ENCODE results near the gene TMEM11. TPM values are rescaled to one million over a fixed set of nuclear protein-coding genes. Genes with fewer than 3 reads are reported as not detected.

Gene TMEM11, protein sequence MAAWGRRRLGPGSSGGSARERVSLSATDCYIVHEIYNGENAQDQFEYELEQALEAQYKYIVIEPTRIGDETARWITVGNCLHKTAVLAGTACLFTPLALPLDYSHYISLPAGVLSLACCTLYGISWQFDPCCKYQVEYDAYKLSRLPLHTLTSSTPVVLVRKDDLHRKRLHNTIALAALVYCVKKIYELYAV
- 22.9 and 26.1 TPM in 2 replicates for total RNA-seq (2014; rRNA removed; shearing (Covaris generic))

DNA sequence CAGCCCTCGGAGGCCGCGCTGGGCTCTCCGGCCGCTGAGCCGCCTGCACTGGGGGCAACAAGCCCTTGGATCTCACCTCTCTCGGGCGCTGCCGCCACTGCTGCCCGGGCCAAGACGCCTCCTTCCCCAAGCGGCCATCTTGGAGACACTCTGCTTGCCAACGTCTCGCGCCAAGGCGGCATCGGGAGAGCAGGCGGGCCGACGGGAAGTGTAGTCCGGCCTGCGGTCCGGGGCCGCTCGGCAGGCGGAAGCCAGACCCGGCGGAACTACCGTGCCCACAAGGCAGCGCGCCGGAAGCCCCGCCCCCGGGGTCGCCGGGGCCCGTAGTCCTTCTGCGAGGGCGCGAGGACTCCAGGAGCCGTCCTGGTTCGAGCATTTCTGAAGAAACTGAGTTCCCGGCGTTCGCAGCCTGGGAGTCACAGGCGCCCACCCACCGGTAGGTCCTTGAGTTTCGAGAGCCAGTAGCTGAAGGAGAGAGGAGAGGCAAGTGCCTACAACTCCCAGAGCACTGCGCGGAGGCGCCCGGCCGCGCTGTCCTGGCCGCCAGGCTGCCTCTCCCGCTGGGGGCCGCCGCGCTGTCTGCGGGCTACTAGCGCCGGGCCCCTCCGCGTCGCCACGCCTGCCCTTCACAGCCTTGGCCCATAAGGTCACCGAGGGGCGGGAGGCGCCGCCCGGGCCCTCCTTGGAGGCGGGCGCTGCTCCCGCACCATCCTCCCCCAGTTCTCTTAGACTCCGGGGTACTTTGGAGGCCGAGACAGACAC is at the start of gene TMEM11:
TMEM11 (minus strand) TSS at position 147 of the 762 bp plus-strand sequence; CDS start at position 138, 9 bp downstream.
- peak; percentile 90 for DNase-seq (ENCODE audit: low read depth)

DNA sequence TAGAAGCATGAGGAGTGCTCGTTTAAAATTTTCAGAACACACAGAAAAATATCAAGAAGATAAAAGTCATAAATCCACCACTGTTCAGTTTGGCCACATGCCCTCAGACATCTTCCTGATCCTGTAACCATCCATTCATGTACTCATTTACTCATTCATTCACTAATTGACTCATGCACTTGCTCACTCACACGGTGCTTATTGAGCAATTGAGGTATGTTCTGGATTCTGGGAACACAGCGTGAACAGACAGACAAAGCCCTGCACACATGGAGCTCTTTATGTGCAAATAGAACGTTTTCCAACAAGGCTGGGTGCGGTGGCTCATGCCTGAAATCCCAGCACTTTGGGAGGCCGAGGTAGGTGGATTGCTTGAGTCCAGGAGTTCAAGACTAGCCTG is 49.4 kb upstream of the TMEM11 start:
- no peak for DNase-seq (ENCODE audit: low read depth)

DNA sequence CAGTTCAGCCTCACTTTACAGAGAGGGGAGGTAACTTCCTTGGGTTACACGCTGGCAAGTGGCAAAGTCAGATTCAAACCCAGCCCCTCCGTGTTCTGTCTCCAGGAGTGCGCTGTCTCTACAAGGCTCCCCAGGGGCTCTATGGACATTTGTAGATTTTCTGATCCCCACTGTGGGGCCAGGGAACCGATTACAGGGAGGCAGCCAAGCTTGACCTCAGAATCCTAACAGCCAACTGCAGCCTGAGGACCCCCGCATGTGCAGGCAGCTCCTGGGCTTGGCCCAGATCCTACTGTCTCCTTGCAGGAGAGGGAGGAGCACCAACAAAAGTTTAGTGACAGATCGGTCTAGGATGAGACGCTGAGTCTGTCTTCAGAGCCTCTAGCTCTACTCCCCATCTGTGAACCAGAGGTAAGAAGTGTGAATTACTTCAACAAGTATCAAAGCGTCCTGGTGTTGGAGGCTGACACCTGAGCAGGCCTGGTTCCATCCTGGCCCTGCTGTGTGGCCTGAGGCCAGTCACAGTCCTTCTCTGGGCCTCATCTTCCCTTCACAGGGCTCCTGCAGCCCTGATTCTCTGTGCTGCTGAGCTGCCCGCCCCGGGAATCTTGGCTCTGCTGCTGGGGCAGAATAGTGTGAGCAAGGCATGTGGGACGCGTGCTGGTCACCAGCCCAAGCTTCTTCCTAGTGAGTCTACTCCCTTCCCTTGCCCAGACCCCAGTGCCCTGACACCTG is 48.5 kb upstream of the TMEM11 start:
- no peak for DNase-seq (ENCODE audit: low read depth)

DNA sequence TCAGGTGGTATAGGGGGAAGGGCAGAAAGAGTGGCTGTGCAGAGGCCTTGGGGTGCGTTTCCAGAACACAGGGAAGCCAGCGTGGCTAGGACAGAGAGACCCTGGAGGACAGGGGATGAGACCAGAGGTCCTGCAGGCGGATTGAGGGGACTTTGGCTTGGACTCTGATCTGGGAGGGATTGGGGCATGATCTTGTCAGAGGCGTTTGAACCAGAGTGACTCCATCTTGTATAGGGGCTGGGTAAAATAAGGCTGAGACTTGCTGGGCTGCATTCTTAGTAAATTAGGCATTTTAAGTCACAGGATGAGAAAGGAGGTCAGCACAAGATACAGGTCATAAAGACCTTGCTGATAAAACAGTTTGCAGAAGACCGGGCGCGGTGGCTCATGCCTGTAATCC is 44.6 kb upstream of the TMEM11 start:
- DNase-seq (ENCODE audit: low read depth): no peak

DNA sequence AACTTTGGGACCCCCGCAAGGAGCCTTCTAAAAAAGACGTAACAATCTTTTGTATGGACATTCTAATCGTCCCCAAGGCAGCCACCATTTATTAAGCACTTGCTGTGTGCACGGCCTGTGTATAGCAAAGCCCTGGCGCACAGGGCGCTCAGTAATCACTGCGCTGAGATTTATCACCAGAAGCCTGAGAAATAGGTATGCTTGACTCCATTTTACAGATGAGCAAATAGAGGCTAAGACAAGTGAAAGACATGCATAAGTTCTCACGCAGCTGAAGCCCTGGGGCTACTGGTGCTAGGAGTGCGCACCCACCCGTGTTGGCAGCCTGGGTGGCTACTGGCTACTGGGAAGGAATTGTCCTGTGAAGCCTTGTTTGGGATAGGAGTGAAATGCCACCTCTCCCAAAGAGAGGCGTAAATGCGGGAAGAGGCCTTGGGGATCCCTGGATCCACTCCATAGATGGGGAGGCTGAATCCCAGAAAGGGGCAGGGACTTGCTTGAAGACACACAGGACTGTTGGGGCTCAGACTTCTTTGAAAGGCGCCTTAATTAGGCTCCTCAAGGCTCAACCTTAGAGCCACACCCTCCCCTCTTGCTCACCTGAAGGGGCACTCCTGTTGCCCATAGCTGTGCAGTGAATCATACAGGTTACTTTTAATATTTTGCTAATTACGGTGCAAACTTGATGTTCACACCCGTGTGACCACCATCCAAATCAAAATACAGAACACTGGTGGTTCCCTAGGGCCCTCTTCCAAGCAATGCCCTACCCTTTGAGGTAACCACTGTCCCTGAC is 39.9 kb upstream of the TMEM11 start:
- DNase-seq (ENCODE audit: low read depth): no peak

DNA sequence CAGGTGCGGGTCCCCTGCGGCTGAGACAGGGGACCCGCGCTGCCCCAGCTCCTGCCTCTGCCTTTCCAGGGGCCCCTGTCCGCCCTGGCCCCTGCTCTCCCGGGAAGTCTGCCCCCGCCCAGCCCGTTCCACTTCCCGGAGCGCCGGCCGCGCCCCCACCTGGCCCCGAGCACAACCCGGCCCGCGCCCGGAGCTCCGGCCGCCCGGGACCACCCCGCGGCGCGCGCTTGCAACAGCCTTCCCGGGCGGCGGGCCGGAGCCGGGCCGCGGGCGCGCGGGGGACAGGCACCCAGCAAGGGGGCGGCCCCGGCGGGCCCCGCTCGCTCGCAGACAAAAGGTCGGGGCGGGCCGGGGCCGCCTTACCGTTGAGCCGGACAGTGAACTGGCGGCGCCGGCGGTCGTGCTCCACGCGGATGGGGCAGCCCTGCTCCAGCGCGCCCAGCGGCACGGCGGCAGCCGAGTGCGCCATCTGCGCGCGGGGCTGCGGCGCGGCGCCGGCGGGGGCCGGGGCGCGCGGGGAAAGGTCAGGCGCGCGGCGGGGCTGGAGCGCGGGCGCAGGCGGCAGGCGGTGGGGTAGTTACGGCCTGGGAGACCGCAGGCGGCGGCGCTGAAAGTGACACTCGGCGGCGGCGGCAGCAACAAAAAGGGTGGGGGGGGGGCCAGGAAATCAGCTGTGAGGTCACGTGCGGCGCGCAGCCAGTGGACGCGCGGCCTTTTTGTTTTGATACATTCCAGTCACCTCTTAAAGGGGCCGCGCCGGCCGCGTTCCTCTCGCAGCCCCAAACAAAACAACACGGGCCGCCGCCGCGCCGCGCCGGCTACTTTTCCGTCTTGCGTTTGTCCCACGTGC is 39.1 kb upstream of the TMEM11 start, which contains the start of gene NATD1:
NATD1 (minus strand) TSS at position 615 of the 850 bp plus-strand sequence; CDS start at position 469, 146 bp downstream.
- peak; percentile 77 for DNase-seq (ENCODE audit: low read depth)

DNA sequence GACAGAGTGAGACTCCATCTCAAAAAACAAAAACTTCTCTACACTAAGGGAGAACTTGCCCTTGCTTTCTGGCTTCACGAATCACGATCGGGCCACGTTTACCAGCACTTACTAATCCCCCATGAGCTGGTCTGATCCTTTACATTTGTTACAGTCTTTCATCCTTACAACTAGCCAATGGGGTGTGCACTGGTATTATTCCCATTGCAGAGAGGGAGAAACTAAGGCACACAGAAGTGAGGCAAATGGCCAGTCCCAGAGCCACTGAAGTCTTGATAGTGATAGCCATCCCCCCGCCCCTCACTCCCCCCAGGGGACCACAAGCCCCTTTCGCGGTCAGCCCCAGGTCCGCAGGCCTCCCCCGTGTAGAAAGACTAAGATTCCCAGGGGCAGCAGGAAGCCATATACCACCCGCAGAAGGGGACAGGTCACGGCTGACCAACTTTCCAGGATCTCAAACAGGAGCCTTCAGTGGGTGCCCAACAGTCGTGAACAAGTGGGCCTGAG is 38.4 kb upstream of the TMEM11 start:
- DNase-seq (ENCODE audit: low read depth): no peak

DNA sequence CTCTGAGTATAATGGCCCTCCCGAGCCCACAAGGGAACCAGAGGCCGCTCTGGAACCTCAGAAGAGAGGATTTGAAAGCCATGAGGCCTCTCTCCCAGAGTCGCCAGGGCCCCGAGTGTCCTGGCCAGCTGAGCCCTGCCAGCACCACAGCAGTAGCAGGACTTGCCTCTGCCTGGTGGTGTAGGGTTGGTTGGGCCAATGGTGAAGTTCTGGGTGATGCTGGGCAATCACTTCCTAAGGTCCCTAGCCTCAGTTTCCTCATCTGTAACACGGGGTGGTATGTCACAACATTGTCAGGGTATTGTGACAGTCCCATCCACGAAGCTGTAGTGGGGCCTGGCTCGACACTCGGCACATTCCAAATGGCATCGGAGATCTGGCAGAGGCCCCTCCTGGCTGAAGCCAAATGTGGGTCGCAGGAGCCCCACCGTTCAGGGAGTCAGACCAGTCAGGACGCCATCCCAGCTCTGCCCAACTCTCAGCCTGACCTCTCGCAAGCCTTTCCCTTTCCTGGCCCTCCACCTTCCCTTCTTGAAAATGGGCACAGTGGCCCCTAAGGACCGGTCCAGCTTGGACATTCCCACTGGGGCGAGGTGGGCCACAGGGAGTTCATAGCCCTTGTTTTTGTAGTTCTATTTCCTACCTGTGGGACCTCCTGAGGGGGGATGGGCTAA is 37.5 kb upstream of the TMEM11 start:
- no peak for DNase-seq (ENCODE audit: low read depth)

DNA sequence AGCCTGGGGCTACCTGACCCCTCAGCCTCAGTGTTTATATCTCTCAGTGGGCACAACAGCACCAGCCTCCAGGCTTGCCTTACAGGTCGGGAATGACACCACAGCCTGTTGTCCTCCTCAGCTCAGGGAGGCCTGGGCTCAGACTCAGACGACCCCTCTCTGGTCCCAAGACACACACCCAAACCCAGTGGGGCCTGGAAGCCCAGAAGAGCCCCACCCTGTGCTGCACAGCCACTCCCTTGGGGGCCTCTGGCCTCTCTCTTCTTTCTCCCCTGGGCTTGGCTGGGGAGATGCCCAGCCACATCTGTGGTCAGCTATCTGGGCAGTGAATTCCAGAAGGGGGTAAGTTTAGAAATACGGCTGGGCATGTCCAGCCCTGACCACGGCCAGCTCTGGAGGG is 36.9 kb upstream of the TMEM11 start:
- no peak for DNase-seq (ENCODE audit: low read depth)

DNA sequence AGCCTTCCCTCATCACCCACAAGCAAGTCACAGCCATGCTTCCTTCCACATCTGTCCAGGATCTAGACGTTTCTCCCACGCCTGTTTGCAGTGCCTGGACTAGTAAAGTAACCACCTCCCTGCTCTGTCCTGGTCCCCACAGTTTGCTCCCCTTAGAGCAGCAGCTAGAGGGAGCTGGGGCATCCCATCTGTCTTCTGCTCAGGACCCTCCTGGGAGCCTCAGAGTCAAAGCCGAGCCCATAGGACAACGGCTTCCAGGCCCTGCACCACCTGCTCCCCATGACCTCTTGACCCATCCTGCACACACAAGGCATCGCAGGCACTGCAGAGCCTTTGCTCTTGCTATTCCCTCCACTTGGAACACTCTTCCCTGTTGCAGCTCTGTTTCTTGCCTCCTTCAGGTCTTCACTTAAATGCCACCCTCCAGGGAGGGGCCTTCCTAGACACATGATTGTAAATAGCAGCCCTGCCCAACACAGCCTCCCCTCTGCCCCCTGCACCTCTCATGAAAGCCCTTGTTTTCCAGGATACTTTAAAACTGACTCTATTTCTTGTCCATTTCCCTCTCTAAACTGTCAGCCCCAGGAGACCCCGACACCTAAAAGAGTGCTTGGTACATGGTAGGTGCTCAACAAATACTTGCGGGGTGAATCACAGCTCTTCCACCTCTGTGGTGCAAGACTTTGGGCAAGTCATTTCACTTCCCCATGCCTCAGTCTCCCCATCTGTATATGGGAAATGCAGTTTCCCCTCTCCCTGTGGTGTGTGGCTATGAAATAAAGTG is 36.2 kb upstream of the TMEM11 start:
- DNase-seq (ENCODE audit: low read depth): no peak

DNA sequence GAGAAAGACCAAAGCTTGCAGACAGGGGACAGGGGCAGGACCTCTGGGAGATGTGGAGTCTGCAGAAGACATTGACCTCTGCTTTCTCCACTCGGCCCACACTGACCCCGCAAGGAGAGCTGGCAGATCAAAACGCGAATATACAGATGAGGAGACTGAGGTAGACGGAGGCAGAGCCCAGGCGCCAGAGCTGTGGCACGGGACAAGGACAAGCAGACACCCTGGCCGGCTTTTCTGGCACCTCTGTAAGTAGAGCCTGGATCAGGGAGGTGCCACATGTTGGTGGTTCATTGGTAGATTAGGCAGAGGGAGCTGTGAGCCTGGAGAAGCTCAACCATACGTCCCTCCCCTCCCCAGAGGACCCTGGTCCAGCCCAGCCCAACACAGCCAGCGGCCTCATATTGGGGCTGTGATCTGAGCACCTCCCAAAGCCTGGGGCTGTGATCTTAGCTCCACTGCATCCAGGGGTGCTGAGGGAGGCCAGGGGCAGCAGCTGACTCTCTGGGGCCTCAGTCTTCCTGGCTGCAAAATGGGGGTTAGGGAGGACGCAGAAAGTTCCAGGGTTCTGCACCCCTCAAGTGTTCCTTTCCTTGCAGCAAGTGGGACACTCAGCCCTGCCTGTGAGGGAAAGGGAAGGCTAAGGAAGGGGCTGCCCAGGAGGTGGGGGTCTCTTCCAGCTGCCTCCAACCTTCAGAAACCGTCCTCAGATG is 35.3 kb upstream of the TMEM11 start:
- no peak for DNase-seq (ENCODE audit: low read depth)

DNA sequence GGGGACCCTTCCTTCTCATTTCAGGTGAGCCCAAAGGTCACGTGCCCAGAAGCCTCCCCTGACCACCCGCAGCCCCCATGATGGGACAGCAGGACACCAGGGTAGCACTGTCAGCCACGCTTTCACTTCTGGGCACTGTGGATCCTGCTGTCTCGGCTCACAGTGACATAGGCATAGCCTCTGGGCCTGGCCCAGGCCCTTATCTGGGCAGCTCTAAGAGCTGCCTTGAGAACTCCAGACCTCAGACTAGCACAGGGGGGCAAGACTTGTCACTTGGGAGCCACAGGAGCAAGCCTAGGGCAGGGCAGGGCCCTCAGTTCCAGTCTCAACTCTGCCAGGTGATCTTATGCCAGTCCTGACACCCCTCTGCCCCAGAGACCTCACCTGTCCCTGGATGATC is 34.5 kb upstream of the TMEM11 start:
- DNase-seq (ENCODE audit: low read depth): no peak

DNA sequence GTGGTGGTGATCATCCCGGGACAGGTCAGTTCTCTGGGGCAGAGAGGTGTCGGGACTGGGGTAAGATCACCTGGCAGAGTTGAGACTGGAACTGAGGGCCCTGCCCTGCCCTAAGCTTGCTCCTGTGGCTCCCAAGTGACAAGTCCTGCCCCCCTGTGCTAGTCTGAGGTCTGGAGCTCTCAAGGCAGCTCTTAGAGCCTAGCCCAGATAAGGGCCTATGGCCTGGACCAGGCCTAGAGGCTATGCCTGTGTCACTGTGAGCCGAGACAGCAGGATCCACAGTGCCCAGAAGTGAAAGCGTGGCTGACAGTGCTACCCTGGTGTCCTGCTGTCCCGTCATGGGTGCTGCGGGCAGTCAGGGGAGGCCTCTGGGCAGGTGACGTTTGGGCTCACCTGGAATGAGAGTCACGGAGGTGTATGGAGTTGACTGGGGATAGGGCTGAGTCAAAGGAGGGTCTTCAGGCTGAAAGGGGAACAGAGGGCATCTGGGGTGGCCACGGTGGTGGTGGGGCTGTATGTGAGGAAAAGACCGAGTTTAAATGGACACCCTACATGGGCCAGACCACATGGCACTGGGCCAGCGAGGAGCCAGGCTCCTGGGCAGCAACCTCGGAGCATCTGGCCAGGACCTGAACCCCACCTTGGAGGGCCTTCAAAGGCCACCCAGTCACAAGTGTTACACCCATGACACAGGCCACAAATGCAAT is 33.7 kb upstream of the TMEM11 start:
- DNase-seq (ENCODE audit: low read depth): no peak

DNA sequence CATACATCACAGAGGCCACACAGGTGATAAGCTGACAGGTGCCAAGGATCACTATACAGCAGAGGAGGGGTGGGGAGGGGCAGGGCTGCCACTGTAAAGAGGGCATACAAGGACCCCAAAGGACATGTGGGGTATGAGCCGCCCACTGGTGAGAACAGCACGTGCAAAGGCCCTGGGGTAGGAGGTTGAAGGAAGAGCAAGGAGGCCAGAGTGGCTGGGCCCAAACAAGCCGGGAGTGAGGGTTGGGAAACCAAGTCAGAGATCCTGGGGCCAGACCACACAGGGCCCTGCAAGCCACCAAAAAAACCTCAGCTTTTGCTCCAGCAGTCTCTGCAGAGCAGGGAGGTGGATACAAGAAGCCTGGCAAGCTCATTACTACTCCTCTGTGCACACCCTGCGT is 32.7 kb upstream of the TMEM11 start:
- DNase-seq (ENCODE audit: low read depth): no peak

DNA sequence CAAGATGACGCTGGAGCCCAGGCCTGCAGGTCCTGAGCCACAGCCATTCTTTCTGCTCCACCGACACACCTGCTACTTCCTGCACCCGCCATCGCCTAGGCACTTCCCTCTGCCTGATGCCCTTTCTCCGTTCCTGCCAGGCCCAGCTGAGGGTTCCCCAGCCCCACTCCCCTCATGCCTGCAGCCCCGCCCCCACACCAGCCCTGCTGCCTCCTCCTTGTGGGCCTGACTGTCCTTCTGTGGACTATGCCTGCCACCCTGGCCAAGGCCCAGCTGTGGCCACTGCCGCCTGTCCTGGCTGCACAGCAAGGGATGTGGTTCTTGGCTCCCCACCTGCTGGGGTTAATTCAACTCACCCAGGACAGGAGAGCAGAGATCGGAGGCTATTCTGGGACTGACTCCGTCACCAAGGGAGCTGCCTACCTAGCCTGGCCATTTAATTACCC is 31.7 kb upstream of the TMEM11 start:
- no peak for DNase-seq (ENCODE audit: low read depth)

DNA sequence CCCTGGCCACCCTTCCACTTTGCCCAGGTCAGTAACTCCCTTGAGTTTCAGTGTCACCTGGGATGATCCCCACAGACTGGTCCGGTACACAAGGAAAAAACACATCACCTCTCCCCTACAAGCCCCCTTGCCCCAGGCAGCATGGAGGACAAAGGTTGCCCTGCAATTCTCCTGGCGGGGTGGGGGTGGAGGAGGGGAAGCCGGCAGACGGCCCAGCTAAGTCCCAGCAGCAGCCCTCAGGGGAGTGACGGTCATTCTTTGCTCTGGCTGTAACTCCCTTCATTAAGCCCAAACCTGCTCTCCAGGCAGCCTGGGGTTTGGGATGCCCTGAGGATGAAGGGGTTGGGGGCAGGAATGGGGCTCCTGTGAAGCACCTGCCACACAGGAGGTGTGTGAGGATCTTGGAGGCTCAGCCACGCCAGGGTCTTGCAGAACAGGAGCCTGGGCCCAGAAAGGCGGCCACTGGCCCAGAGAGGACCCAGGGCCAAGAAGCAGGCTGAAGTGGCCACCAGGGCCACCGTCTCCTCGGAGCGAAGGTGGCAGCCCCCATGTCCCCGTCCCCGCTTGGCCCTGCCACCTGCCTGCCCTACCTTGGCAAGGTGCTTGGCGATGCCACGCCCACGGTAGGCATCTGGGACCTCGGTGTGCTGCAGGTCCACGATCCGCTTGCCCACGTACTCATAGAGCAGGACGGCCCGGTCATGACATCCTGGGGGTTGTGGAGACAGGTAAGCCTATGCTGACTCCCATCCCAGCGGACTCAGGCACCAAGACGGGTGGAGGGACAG is 29.7 kb upstream of the TMEM11 start:
- no peak for DNase-seq (ENCODE audit: low read depth)
